AG10803 (cell line): Measurements from ENCODE around the gene CLASP1.

ENCODE experiments used
- DNase-seq: peaks from one replicate; pipeline ENCODE4 v3.0.0; 2010; ENCODE audit warnings: low read depth
- H3K4me3 ChIP-seq: 2 replicates; pipeline ENCODE4 v1.5.1; 2011; ENCODE audit warnings: mild to moderate bottlenecking, low read length, control low read depth
- CTCF ChIP-seq: conservative IDR thresholded peaks from 2 replicates; pipeline ENCODE4 v1.5.1; 2011; ENCODE audit warnings: mild to moderate bottlenecking, low read length, control low read depth, inconsistent platforms

CLASP1 gene

GRCh38 chr2:121527009-121527682, 122.1 kb downstream of the CLASP1 start:
- no peak for DNase-seq
- no peak overlapping the region for H3K4me3 ChIP-seq
- TF ChIP-seq CTCF: no peak

GRCh38 chr2:121524685-121525425, 124.4 kb downstream of the CLASP1 start:
- TF ChIP-seq CTCF: no peak
- H3K4me3 ChIP-seq: no peak overlapping the region
- no peak for DNase-seq

GRCh38 chr2:121521359-121521758, 127.9 kb downstream of the CLASP1 start:
- no peak for TF ChIP-seq CTCF
- H3K4me3 ChIP-seq: no peak overlapping the region
- DNase-seq: no peak

- no peak for TF ChIP-seq CTCF
- H3K4me3 ChIP-seq: no peak overlapping the region
- DNase-seq: no peak
Observed at GRCh38 chr2:121520641-121520994, 128.6 kb downstream of the CLASP1 start.

GRCh38 chr2:121519732-121520640, 129.3 kb downstream of the CLASP1 start:
- no peak overlapping the region for H3K4me3 ChIP-seq
- TF ChIP-seq CTCF: no peak
- DNase-seq: no peak

GRCh38 chr2:121519153-121519552, 130.1 kb downstream of the CLASP1 start:
- DNase-seq: no peak
- TF ChIP-seq CTCF: no peak
- no peak overlapping the region for H3K4me3 ChIP-seq
